Prostate gland (tissue), 2 donors: ENCODE data around the gene RNU7-1. TPM values are rescaled to one million over a fixed set of nuclear protein-coding genes. Genes with fewer than 3 reads are reported as not detected.

Source experiments
- DNase-seq: peaks from one replicate; pipeline ENCODE4 v3.0.0-alpha.2; 2019; ENCODE audit warnings: low spot score
- H3K27ac ChIP-seq, 2 donors: fragments of 200-600 bp; sonication (generic); 2 replicates each; pipeline ENCODE4 v1.5.1; 2017 to 2019
- H3K27me3 ChIP-seq: fragments of 200-600 bp; sonication (generic); replicated peaks from 2 replicates; pipeline ENCODE4 v1.5.1; 2019; ENCODE audit not compliant: insufficient read depth
- H3K36me3 ChIP-seq, 2 donors: fragments of 200-600 bp; sonication (generic); 1 replicate in 1 of 2; 2 replicates in 1 of 2; pipeline versions ENCODE4 v1.5.1 to v1.8.1; 2017 to 2019
- H3K4me1 ChIP-seq: fragments of 200-600 bp; sonication (generic); replicated peaks from 2 replicates; pipeline ENCODE4 v1.5.1; 2019
- H3K4me3 ChIP-seq, 2 donors: fragments of 200-600 bp; sonication (generic); 2 replicates each; pipeline ENCODE4 v1.5.1; 2017 to 2019
- H3K9me3 ChIP-seq: fragments of 200-600 bp; sonication (generic); 2 replicates; pipeline ENCODE4 v1.5.1; 2017
- CTCF ChIP-seq, 4 experiments: fragments of 200-600 bp in 2 of 4; fragments of 450-650 bp in 2 of 4; sonication (generic) in 2 of 4; IDR thresholded peaks; 1 replicate in 3 of 4; 2 replicates in 1 of 4; pipeline ENCODE4 v1.5.1; 2016 to 2019; ENCODE audit warnings: antibody characterized with exemption in 4 of 4, mild to moderate bottlenecking in 2 of 4, moderate library complexity in 2 of 4
- POLR2A ChIP-seq: fragments of 450-650 bp; IDR thresholded peaks from one replicate; pipeline ENCODE4 v1.6.1; 2016; ENCODE audit warnings: antibody characterized with exemption, mild to moderate bottlenecking
- POLR2AphosphoS5 ChIP-seq: sonication (generic); formaldehyde crosslinking; IDR thresholded peaks from one replicate; pipeline ENCODE4 v1.6.1; 2017; ENCODE audit warnings: antibody characterized with exemption
- WGBS: methylation state at CpG from one replicate; pipeline ENCODE4 v1.1.5; 2018; 5-methylcytosine and 5-hydroxymethylcytosine counted together
- intact Hi-C: fragments of 100-400 bp; cut with DNase I; formaldehyde crosslinking; loops from one replicate; pipeline ENCODE4 v1.14.2; 2022
- total RNA-seq, 2 donors: library from RNA; depleted of rRNA; stranded (reverse); fragments of >200 nt; gene quantifications; one replicate each; pipeline ENCODE4 v1.1.0, GENCODE V29; 2016

RNU7-1 gene
- total RNA-seq, 2 donors from 2014 or later: not detected

- Histone ChIP-seq H3K36me3 (no peaks in the 10 kb centered on the region), H3K4me3 (no peak overlapping the region), H3K27ac (peak overlapping the region; percentile 94 to 98), H3K9me3 (no peaks in the 10 kb centered on the region), H3K4me1 (peaks cover 22% of the 10 kb centered on the region), H3K27me3 (no peaks in the 10 kb centered on the region)
- WGBS: 7% methylated on average over 1 of the region's 1 CpG
- TF ChIP-seq POLR2A (peak; percentile 10), POLR2AphosphoS5 (no peak), CTCF (IDR thresholded peaks at IDR 0.05) (no peak)
- DNase-seq: no peak
- intact Hi-C loops: no loop called here
Observed at GRCh38 chr12:6925239-6925539, 18.4 kb upstream of the RNU7-1 start.

- TF ChIP-seq CTCF (IDR thresholded peaks at IDR 0.05) (peak in 1 of 4 experiments; percentile 12), POLR2A (peak; percentile 45), POLR2AphosphoS5 (peak; percentile 87)
- peak; percentile 79 for DNase-seq
- whole genome bisulfite sequencing: 4% methylated on average over 8 of the region's 8 CpGs
- Histone ChIP-seq H3K4me1 (peaks cover 22% of the 10 kb centered on the region), H3K9me3 (no peaks in the 10 kb centered on the region), H3K27me3 (no peaks in the 10 kb centered on the region), H3K27ac (peak overlapping the region; percentile 94 to 98), H3K36me3 (no peaks in the 10 kb centered on the region), H3K4me3 (peak overlapping the region; percentile 92 to 95)
- intact Hi-C loops: no loop called here
Observed at GRCh38 chr12:6925540-6926279, 17.9 kb upstream of the RNU7-1 start.

- Histone ChIP-seq H3K4me1 (peaks cover 22% of the 10 kb centered on the region), H3K27me3 (no peaks in the 10 kb centered on the region), H3K4me3 (peak within 1 kb of the TSS; percentile 92 to 95), H3K27ac (peak within 1 kb of the TSS; percentile 94 to 98), H3K36me3 (no peaks in the 10 kb centered on the region), H3K9me3 (no peaks in the 10 kb centered on the region)
- no peak for TF ChIP-seq CTCF (IDR thresholded peaks at IDR 0.05)
- TF ChIP-seq POLR2AphosphoS5: peak; percentile 59
- TF ChIP-seq POLR2A: peak; percentile 62
- intact Hi-C loops: no loop called here
- 1% methylated on average over 63 of the region's 66 CpGs for WGBS
- DNase-seq: peak; percentile 74
Observed at GRCh38 chr12:6927379-6928021, 16.1 kb upstream of the RNU7-1 start, which contains the start of gene ATN1. ATN1 (plus strand) TSS chr12:6927959; CDS start chr12:6934002, 6,043 bp downstream.

- intact Hi-C loops: no loop called here
- peaks cover 22% of the 10 kb centered on the region for H3K4me1 ChIP-seq
- WGBS: 1% methylated on average over 72 of the region's 79 CpGs
- H3K4me3 ChIP-seq: peak overlapping the region; percentile 92 to 95
- peak overlapping the region; percentile 94 to 98 for H3K27ac ChIP-seq
- no peaks in the 10 kb centered on the region for H3K36me3 ChIP-seq
- no peak for TF ChIP-seq CTCF (IDR thresholded peaks at IDR 0.05)
- no peak for TF ChIP-seq POLR2AphosphoS5
- no peak for TF ChIP-seq POLR2A
- no peaks in the 10 kb centered on the region for H3K9me3 ChIP-seq
- DNase-seq: no peak
- no peaks in the 10 kb centered on the region for H3K27me3 ChIP-seq
Observed at GRCh38 chr12:6928022-6928702, 15.5 kb upstream of the RNU7-1 start.
